ENCODE results near the gene C1QTNF2. TPM values are rescaled to one million over a fixed set of nuclear protein-coding genes. Genes with fewer than 3 reads are reported as not detected.

C1QTNF2 gene
- total and polyA plus RNA-seq, 2 of the 8 experiments (the other 6 are each of a cell fraction or from before 2014, with no cell fraction given) = 1.0 to 2.0 TPM

GRCh38 chr5:160325716-160326115, 44.7 kb downstream of the C1QTNF2 start:
- H2BK15ac ChIP-seq (ENCODE audit: low read length) = no peak overlapping the region
- no peaks in the 10 kb centered on the region for H3K23me2 ChIP-seq (ENCODE audit: low read depth, low read length)
- H2BK12ac ChIP-seq (ENCODE audit: low read depth, low read length) = no peak overlapping the region
- H2AK5ac ChIP-seq (ENCODE audit: low read depth, low read length) = no peak overlapping the region
- H4K20me1 ChIP-seq (replicated peaks in 1 of 2; ENCODE audit: control insufficient read depth in 1 of 2, insufficient read depth in 2 of 2, low read length in 2 of 2) = no peaks in the 10 kb centered on the region
- peaks cover 0 to 3% (median 0%) of the 10 kb centered on the region in 4 experiments; a peak in 1 of 7 replicates for H3K4me1 ChIP-seq (replicated peaks in 1 of 4; ENCODE audit: control insufficient read depth in 3 of 4, insufficient read depth in 4 of 4, low read length in 3 of 4)
- no peak overlapping the region for H3K18ac ChIP-seq (ENCODE audit: extremely low read depth, low read length)
- H3K36me3 ChIP-seq (ENCODE audit: control insufficient read depth in 2 of 4, insufficient read depth in 4 of 4, low read length in 3 of 4) = no peaks in the 10 kb centered on the region
- no peak overlapping the region for H4K8ac ChIP-seq (ENCODE audit: extremely low read depth, insufficient read depth, low read length)
- H3K4me3 ChIP-seq (ENCODE audit: extremely low read depth in 1 of 4, insufficient read depth in 2 of 4, low read depth in 3 of 4, low read length in 4 of 4) = no peak overlapping the region
- H3K27me3 ChIP-seq (replicated peaks in 1 of 4; ENCODE audit: control insufficient read depth in 3 of 4, extremely low read depth in 1 of 4, insufficient read depth in 3 of 4, low read length in 3 of 4) = no peaks in the 10 kb centered on the region
- no peak overlapping the region for H2BK20ac ChIP-seq (ENCODE audit: low read length)
- no peak overlapping the region for H2AFZ ChIP-seq (ENCODE audit: low read length)
- no peaks in the 10 kb centered on the region for H3K79me2 ChIP-seq (ENCODE audit: control insufficient read depth in 1 of 2, insufficient read depth in 2 of 2, low read length in 2 of 2)
- no peak overlapping the region for H3K56ac ChIP-seq (replicated peaks; ENCODE audit: insufficient read length, low read depth, low read length)
- H3K14ac ChIP-seq (ENCODE audit: insufficient read length) = no peak overlapping the region
- no peak overlapping the region for H2BK120ac ChIP-seq (replicated peaks; ENCODE audit: low read depth, low read length)
- no peak overlapping the region for H3K23ac ChIP-seq (ENCODE audit: insufficient read length)
- no peak overlapping the region for H3K4ac ChIP-seq (replicated peaks; ENCODE audit: insufficient read length, low read depth, low read length)
- DNase-seq (ENCODE audit: low read depth in 1 of 2, low spot score in 2 of 2) (no peak), FAIRE-seq (no peak)
- no peak for TF ChIP-seq SP2 (IDR thresholded peaks at IDR 0.05; ENCODE audit: low read length)
- no peak for TF ChIP-seq SIN3A (conservative IDR thresholded peaks at IDR 0.05 in 1 of 2, IDR thresholded peaks at IDR 0.05 in 1 of 2; ENCODE audit: low read depth in 1 of 2, low read length in 2 of 2)
- TF ChIP-seq ASH2L (IDR thresholded peaks at IDR 0.05; ENCODE audit: low read length) = no peak
- no peak for TF ChIP-seq HDAC6 (IDR thresholded peaks at IDR 0.05; ENCODE audit: low read depth, low read length)
- no peak for TF ChIP-seq SP4 (IDR thresholded peaks at IDR 0.05; ENCODE audit: low read length)
- TF ChIP-seq JUN (IDR thresholded peaks at IDR 0.05; ENCODE audit: low read depth, low read length) = no peak
- ChIA-PET CTCF (ENCODE audit: partially characterized antibody) (interaction anchor here (1.1 to 1.9 kb wide), 4 partner anchors 14 to 127 kb away, joined by 3 to 5 read pairs (median 4); no protein-coding TSS in a partner anchor), POLR2A (ENCODE audit: partially characterized antibody) (interaction anchor here (2.2 to 2.4 kb wide), 2 partner anchors 12 to 14 kb away, joined by 9 read pairs; partner anchors contain the start of gene CCNJL)
- no peak overlapping the region for H4K5ac ChIP-seq (ENCODE audit: insufficient read length, low read depth, low read length)
- no peak overlapping the region for H3K27ac ChIP-seq (ENCODE audit: low read depth, low read length)
- H3K9me3 ChIP-seq (ENCODE audit: insufficient read depth in 2 of 2, low read depth in 1 of 2, low read length in 1 of 2) = no peaks in the 10 kb centered on the region
- no peak overlapping the region for H3K4me2 ChIP-seq (ENCODE audit: insufficient read depth in 1 of 2, low read depth in 2 of 2, low read length in 2 of 2)
- no peak overlapping the region for H4K91ac ChIP-seq (replicated peaks; ENCODE audit: insufficient read length, low read length)
- H3K79me1 ChIP-seq (ENCODE audit: low read depth, low read length) = no peaks in the 10 kb centered on the region
- WGBS, 2 experiments (ENCODE audit: extremely low coverage in 1 of 2, insufficient coverage in 1 of 2, insufficient read length in 1 of 2, insufficient replicate concordance in 2 of 2, low coverage in 1 of 2, low lambda C conversion rate in 2 of 2, missing lambda C conversion rate in 1 of 2) = 100% methylated on average over 2 of the region's 2 CpGs; no CpG with 5 or more reads in 1 of the 2 experiments
- H2BK5ac ChIP-seq (ENCODE audit: low read depth, low read length) = no peak overlapping the region
- H3K9ac ChIP-seq (replicated peaks in 1 of 4; ENCODE audit: extremely low read depth in 1 of 4, low read depth in 3 of 4, low read length in 3 of 4) = no peak overlapping the region
